GM19324 (cell line): Measurements from ENCODE around the gene OR5T1.

ENCODE experiments used
- ATAC-seq: cut with Tn5 transposase; IDR thresholded peaks from one replicate; pipeline ENCODE4 v1.9.1; 2021; ENCODE audit warnings: mild to moderate bottlenecking, moderate library complexity; ENCODE audit not compliant: unreplicated experiment, low FRiP score

OR5T1 gene

DNA sequence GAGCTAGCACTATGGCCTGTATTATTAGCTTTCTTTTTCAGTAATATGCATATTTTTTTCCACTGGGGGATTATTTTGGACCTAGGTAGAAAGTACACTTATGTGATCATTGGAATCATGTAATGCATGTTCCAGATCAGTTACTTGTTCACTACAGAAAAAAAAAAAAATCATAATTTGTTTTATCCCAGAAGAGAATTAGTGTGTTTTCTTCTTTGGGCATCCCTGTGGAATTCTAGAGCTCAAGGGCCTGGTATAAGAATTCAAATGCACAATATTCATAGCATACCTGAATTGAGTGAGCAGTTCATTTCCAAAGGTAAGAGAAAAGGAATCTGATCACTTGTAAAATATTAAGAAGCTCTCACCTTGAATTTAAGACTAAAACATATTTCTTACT, at the start of gene OR5T1:
TSS of gene OR5T1 (plus strand) at position 301 of the 400 bp plus-strand sequence. CDS start 1,485 bp downstream, outside the sequence.
- no peak for ATAC-seq

DNA sequence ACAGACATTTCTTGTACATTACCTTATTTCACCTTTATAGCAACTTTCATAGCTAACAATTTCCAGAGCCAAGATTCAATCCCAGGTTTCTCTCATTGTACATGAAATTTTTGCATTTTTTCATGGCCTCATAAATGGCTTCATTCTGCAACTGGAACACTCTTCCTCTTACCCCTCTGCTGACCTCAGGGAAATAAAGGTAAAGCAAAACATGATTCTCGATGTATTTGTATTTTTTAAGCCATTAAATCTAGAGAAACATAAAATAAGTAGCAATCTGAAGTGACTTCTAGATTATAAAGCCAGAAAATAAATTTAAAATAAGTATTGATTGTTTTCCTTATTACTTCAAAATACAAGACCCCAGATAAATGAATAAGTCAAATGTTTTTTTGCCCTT, 39.8 kb upstream of the OR5T1 start, which contains the start of gene OR5T2:
TSS of gene OR5T2 (minus strand) at position 101 of the 400 bp plus-strand sequence. CDS start 1,193 bp downstream, outside the sequence.
- ATAC-seq = no peak

DNA sequence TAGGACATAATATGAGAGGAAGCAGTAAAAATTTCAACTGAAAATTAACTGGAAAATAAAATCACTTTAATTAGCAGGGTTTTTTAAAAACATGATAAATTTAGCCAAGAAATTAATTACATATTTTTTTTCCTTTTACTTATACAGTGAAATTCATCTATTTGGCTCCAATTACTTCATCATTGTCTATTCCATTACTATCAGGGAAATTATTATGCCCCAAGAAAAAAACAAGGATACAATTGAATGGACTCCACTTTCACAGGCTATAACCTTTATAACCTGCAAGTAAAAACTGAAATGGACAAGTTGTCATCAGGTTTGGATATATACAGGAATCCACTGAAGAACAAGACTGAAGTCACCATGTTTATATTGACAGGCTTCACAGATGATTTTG, 22.0 kb upstream of the OR5T1 start, which contains the start of gene OR5T3:
TSS of gene OR5T3 (plus strand) at position 301 of the 400 bp plus-strand sequence. CDS start at position 301, 0 bp downstream.
- no peak for ATAC-seq

DNA sequence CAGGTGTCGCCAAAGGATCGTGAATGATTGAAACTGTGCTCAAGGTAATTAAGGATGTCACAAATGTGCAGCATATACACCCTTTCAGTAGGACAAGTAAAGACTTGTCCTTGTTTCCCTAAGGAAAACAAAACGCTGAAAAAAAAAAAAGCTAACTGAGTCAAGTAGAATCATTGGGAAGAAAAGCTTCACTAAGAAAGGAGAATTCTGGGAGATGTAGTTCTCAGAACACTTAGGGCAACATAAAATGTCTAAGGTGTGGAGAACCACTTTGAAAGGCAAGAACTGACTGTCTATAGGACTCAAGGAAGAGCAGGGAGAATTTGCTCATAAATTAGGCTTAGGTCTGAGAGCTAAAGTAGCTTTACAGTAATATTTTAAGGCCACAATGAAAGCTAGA, 2.9 kb upstream of the OR5T1 start:
- no peak for ATAC-seq

DNA sequence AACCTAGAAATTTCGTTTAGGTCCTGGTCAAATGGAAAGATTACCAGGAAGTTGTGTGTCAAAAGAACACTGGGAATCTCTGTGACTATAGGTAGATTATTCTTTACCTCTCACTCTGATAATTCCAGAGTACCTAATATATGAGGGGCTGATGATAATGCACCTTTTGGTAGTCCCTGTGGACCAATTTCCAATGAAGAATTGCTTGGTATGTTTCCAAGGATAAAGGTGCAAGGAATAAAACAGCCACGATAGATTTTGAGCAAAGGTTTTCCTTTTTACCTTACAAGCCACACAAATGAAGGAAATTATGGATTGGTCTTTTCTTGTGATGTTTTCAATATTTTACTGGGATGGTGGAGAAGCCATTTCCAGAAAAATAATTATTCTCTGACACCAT, 18.2 kb downstream of the OR5T1 start, which contains the start of gene OR8H1:
TSS of gene OR8H1 (minus strand) at position 101 of the 400 bp plus-strand sequence. CDS start 1,192 bp downstream, outside the sequence.
- no peak for ATAC-seq

DNA sequence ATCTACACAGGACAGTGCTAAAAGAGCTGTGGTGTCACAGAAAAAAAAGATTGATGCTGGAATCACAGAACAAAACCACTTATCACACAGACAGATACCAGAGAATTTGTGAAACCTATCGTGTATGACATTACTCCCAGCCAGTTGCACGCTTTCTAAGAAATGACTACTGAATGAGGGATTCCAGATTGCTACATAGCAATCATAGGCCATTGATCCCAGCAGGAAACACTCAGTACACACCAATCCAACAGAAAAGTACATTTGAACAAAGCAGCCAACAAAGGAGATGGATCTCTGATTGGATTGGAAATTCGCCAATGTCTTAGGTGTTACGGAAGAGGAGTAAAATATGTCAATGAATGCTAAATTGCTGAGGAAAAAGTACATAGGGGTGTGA, 22.9 kb downstream of the OR5T1 start:
- ATAC-seq = no peak

DNA sequence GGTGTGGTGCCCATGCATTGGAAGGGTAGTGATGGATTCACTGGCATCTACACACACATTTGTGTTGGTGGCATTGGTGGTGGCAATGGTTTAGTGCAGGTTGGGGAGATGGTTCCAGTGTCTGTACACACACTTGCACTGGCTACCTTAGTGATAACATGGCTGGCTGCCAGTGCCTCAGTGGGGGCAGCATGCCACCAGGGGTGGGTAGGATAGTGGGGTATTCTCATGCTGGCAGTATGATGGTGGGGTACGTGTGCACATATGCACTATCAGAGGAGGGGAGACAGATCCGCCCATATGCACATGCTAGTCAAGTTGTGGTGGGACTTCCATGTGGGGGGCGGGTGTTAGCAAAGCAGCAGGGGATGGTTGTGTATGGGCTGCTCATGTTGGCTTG, 33.9 kb downstream of the OR5T1 start:
- ATAC-seq = no peak

DNA sequence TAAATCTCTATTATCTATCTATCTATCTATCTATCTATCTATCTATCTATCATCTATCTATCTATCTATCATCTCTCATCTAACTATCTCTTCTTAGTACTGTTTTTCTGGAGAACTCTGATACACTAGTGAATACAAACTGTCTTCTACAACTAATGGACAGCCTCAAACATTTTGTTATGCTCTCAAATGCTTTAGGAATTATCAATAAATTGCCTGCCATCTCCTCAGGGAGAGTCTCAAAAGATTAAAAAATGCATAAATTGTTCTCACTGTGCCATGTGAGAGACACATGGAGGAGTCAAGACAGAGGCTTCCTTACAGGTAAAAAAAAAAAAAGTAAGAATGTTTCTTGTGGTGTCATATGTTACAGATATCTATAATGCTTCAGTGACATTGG, 40.9 kb downstream of the OR5T1 start, which contains the start of gene OR8K3:
TSS of gene OR8K3 (plus strand) at position 301 of the 400 bp plus-strand sequence. CDS start 3,163 bp downstream, outside the sequence.
- ATAC-seq = no peak
